H1 (cell line): ENCODE results near the gene KCNQ1. TPM values are rescaled to one million over a fixed set of nuclear protein-coding genes. Genes with fewer than 3 reads are reported as not detected.

Experiments used
- CTCF ChIA-PET: fragments of 300-600 bp; sonication (Branson Sonifier 250); formaldehyde crosslinking; loops from one replicate; lab custom pipeline; 2021; ENCODE audit not compliant: partially characterized antibody; lab: Charles Lee
- POLR2A ChIA-PET: fragments of 300-600 bp; sonication (Branson Sonifier 250); formaldehyde crosslinking; loops from one replicate; lab custom pipeline; 2021; ENCODE audit warnings: inconsistent platforms; ENCODE audit not compliant: partially characterized antibody; lab: Charles Lee
- DNase-seq, 2 experiments: peaks; one replicate each; pipeline versions ENCODE4 v3.0.0 to v3.0.0-alpha.2; 2010 to 2022; ENCODE audit warnings: low spot score in 2 of 2, low read depth in 1 of 2, mixed read lengths in 1 of 2
- FAIRE-seq: peaks from 2 replicates; lab custom pipeline; 2011; peaks lifted over from hg19 to GRCh38; lab: Jason Lieb, UNC
- H2AFZ ChIP-seq: 2 replicates; pipeline ENCODE4 v1.8.1; 2012; ENCODE audit warnings: low read length, inconsistent platforms
- H2AK5ac ChIP-seq: 2 replicates; pipeline ENCODE4 v1.6.1; 2013; ENCODE audit warnings: low read depth, low read length
- H2BK120ac ChIP-seq: replicated peaks from 2 replicates; pipeline ENCODE3; 2013; ENCODE audit warnings: low read depth, low read length, inconsistent platforms
- H2BK12ac ChIP-seq: 2 replicates; pipeline ENCODE4 v1.6.1; 2013; ENCODE audit warnings: low read depth, low read length
- H2BK15ac ChIP-seq: 2 replicates; pipeline ENCODE4 v1.6.1; 2013; ENCODE audit warnings: low read length
- H2BK20ac ChIP-seq: 2 replicates; pipeline ENCODE4 v1.6.1; 2013; ENCODE audit warnings: low read length
- H2BK5ac ChIP-seq: 2 replicates; pipeline ENCODE4 v1.6.1; 2013; ENCODE audit warnings: low read depth, low read length
- H3K14ac ChIP-seq: 2 replicates; pipeline ENCODE4 v1.6.1; 2013; ENCODE audit warnings: inconsistent platforms; ENCODE audit not compliant: insufficient read length
- H3K18ac ChIP-seq: 2 replicates; pipeline ENCODE4 v1.6.1; 2013; ENCODE audit warnings: low read length; ENCODE audit errors: extremely low read depth
- H3K23ac ChIP-seq: 2 replicates; pipeline ENCODE4 v1.6.1; 2013; ENCODE audit warnings: inconsistent platforms; ENCODE audit not compliant: insufficient read length
- H3K23me2 ChIP-seq: 2 replicates; pipeline ENCODE4 v1.6.1; 2013; ENCODE audit warnings: low read depth, low read length
- H3K27ac ChIP-seq: 2 replicates; pipeline ENCODE4 v1.6.1; 2011; ENCODE audit warnings: low read depth, low read length, inconsistent platforms
- H3K27me3 ChIP-seq, 4 experiments: replicated peaks in 1 of 4; 1 replicate in 1 of 4; 2 replicates in 3 of 4; pipeline versions ENCODE4 v1.6.1 to v1.8.1; 2011 to 2013; ENCODE audit warnings: low read length in 3 of 4, mild to moderate bottlenecking in 3 of 4, inconsistent platforms in 2 of 4, mixed read lengths in 2 of 4, moderate library complexity in 1 of 4; ENCODE audit not compliant: control insufficient read depth in 3 of 4, insufficient read depth in 3 of 4; ENCODE audit errors: extremely low read depth in 1 of 4
- H3K36me3 ChIP-seq, 4 experiments: 2 replicates each; pipeline versions ENCODE4 v1.6.1 to v1.8.1; 2011 to 2013; ENCODE audit warnings: mild to moderate bottlenecking in 4 of 4, low read length in 3 of 4, moderate library complexity in 2 of 4, control low read depth in 1 of 4, inconsistent platforms in 1 of 4; ENCODE audit not compliant: insufficient read depth in 4 of 4, control insufficient read depth in 2 of 4
- H3K4ac ChIP-seq: replicated peaks from 2 replicates; pipeline ENCODE3; 2013; ENCODE audit warnings: low read length, low read depth, mixed read lengths, inconsistent platforms; ENCODE audit not compliant: insufficient read length
- H3K4me1 ChIP-seq, 4 experiments: replicated peaks in 1 of 4; 1 replicate in 1 of 4; 2 replicates in 3 of 4; pipeline versions ENCODE4 v1.6.1 to v1.8.1; 2011 to 2013; ENCODE audit warnings: low read length in 3 of 4, inconsistent platforms in 2 of 4, mixed read lengths in 1 of 4; ENCODE audit not compliant: insufficient read depth in 4 of 4, control insufficient read depth in 3 of 4
- H3K4me2 ChIP-seq, 2 experiments: 2 replicates each; pipeline versions ENCODE4 v1.6.1 to v1.8.1; 2011 to 2013; ENCODE audit warnings: low read depth in 2 of 2, low read length in 2 of 2, control low read depth in 1 of 2, inconsistent platforms in 1 of 2, mild to moderate bottlenecking in 1 of 2; ENCODE audit not compliant: insufficient read depth in 1 of 2
- H3K4me3 ChIP-seq, 4 experiments: fragments of 200-600, 300-600 bp in 1 of 4; sonication (generic), shearing (Covaris generic), sonication (Bioruptor Twin) in 1 of 4; 2 replicates each; pipeline versions ENCODE4 v1.5.1 to v1.8.1; 2011 to 2016; ENCODE audit warnings: low read length in 4 of 4, low read depth in 3 of 4, control low read depth in 2 of 4, inconsistent platforms in 2 of 4, mild to moderate bottlenecking in 2 of 4, mixed read lengths in 1 of 4, moderate library complexity in 1 of 4; ENCODE audit not compliant: insufficient read depth in 2 of 4; ENCODE audit errors: extremely low read depth in 1 of 4
- H3K56ac ChIP-seq: replicated peaks from 2 replicates; pipeline ENCODE3; 2013; ENCODE audit warnings: low read depth, mild to moderate bottlenecking, mixed read lengths, low read length, inconsistent platforms; ENCODE audit not compliant: insufficient read length
- H3K79me1 ChIP-seq: 2 replicates; pipeline ENCODE4 v1.6.1; 2013; ENCODE audit warnings: low read depth, low read length, control low read depth
- H3K79me2 ChIP-seq, 2 experiments: 2 replicates each; pipeline versions ENCODE4 v1.6.1 to v1.8.1; 2012 to 2013; ENCODE audit warnings: low read length in 2 of 2, mild to moderate bottlenecking in 2 of 2, inconsistent platforms in 1 of 2; ENCODE audit not compliant: insufficient read depth in 2 of 2, control insufficient read depth in 1 of 2
- H3K9ac ChIP-seq, 4 experiments: replicated peaks in 1 of 4; 1 replicate in 1 of 4; 2 replicates in 3 of 4; pipeline versions ENCODE4 v1.6.1 to v1.8.1; 2011 to 2013; ENCODE audit warnings: low read depth in 3 of 4, low read length in 3 of 4, control low read depth in 2 of 4, mild to moderate bottlenecking in 2 of 4, moderate library complexity in 2 of 4, inconsistent platforms in 1 of 4; ENCODE audit errors: extremely low read depth in 1 of 4
- H3K9me3 ChIP-seq, 2 experiments: 2 replicates each; pipeline versions ENCODE4 v1.6.1 to v1.8.1; 2012 to 2013; ENCODE audit warnings: mild to moderate bottlenecking in 2 of 2, moderate library complexity in 2 of 2, control low read depth in 1 of 2, inconsistent platforms in 1 of 2, low read depth in 1 of 2, low read length in 1 of 2, mixed read lengths in 1 of 2; ENCODE audit not compliant: insufficient read depth in 2 of 2
- H4K20me1 ChIP-seq, 2 experiments: replicated peaks in 1 of 2; 2 replicates each; pipeline versions ENCODE3 to v1.8.1; 2011 to 2013; ENCODE audit warnings: inconsistent platforms in 2 of 2, low read length in 2 of 2, mild to moderate bottlenecking in 1 of 2; ENCODE audit not compliant: insufficient read depth in 2 of 2, control insufficient read depth in 1 of 2
- H4K5ac ChIP-seq: 2 replicates; pipeline ENCODE4 v1.6.1; 2013; ENCODE audit warnings: low read length, low read depth, mixed read lengths, inconsistent platforms; ENCODE audit not compliant: insufficient read length
- H4K8ac ChIP-seq: 2 replicates; pipeline ENCODE4 v1.8.0; 2013; ENCODE audit warnings: mild to moderate bottlenecking, moderate library complexity, low read length, inconsistent platforms; ENCODE audit not compliant: insufficient read depth; ENCODE audit errors: extremely low read depth
- H4K91ac ChIP-seq: replicated peaks from 2 replicates; pipeline ENCODE3; 2013; ENCODE audit warnings: low read length, mixed read lengths, inconsistent platforms; ENCODE audit not compliant: insufficient read length
- EZH2 ChIP-seq: fragments of 200-600 bp; sonication (generic); IDR thresholded peaks from 2 replicates; pipeline ENCODE4 v1.7.1; 2012; ENCODE audit warnings: low read depth, mild to moderate bottlenecking, moderate library complexity, low read length, inconsistent platforms; ENCODE audit not compliant: severe bottlenecking
- RBBP5 ChIP-seq: IDR thresholded peaks from 2 replicates; pipeline ENCODE4 v1.7.1; 2012; ENCODE audit warnings: low read depth, mild to moderate bottlenecking, inconsistent platforms, low read length, moderate library complexity, borderline replicate concordance
- WGBS, 2 experiments: shearing (Covaris generic) in 1 of 2; methylation state at CpG; one replicate each; pipeline versions ENCODE4 v1.1.6 to v1.1.7; 2013 to 2015; ENCODE audit warnings: low lambda C conversion rate in 2 of 2, mixed read lengths in 2 of 2, inconsistent platforms in 1 of 2, low coverage in 1 of 2, missing lambda C conversion rate in 1 of 2; ENCODE audit not compliant: insufficient replicate concordance in 2 of 2, insufficient coverage in 1 of 2, insufficient read length in 1 of 2; ENCODE audit errors: extremely low coverage in 1 of 2, missing lambda C conversion rate in 1 of 2; 5-methylcytosine and 5-hydroxymethylcytosine counted together
- polyA plus RNA-seq, 7 experiments: library from polyadenylated mRNA; depleted of rRNA in 3 of 7; stranded (reverse) in 5 of 7; unstranded in 2 of 7; fragments of >200 nt in 5 of 7; fragments of 200-250 nt in 2 of 7; gene quantifications; 1 replicate in 5 of 7; 2 replicates in 1 of 7; 4 replicates in 1 of 7; pipeline versions ENCODE4 v1.2.1 to v1.2.3, GENCODE V29; 2011 to 2013; ENCODE audit warnings: missing spikeins in 2 of 7, mixed read lengths in 2 of 7
- total RNA-seq: library from RNA; stranded (reverse); fragmentation: NEBNext Ultra II Directional; extraction: Animal tissue kit (Norgen Biotek cat#: 25700); gene quantifications from 2 replicates; pipeline ENCODE4 v1.2.1, GENCODE V29; 2021

The KCNQ1 gene
- total and polyA plus RNA-seq, 2 of the 8 experiments (the other 6 are each of a cell fraction or from before 2014, with no cell fraction given), result 1.9 to 2.0 TPM

GRCh38 chr11:2816941-2817421 is 372.2 kb downstream of the KCNQ1 start:
- H3K4me2 ChIP-seq, result no peak overlapping the region
- FAIRE-seq (no peak), DNase-seq (no peak)
- peak overlapping the region; percentile 45; the same call in 1 of the 2 replicates for H4K8ac ChIP-seq
- POLR2A ChIA-PET, result no interaction called here
- no peaks in the 10 kb centered on the region for H3K79me1 ChIP-seq
- no peak overlapping the region for H3K18ac ChIP-seq
- no peak overlapping the region for H2AK5ac ChIP-seq
- H3K79me2 ChIP-seq, result no peaks in the 10 kb centered on the region
- H2BK20ac ChIP-seq, result no peak overlapping the region
- CTCF ChIA-PET, result interaction anchor here (1.0 kb wide), 1 partner anchor 27 kb away, joined by 3 read pairs; no protein-coding TSS in a partner anchor
- no peak overlapping the region for H3K14ac ChIP-seq
- no peak overlapping the region for H2BK120ac ChIP-seq
- H2AFZ ChIP-seq, result no peak overlapping the region
- H4K20me1 ChIP-seq, result no peaks in the 10 kb centered on the region
- no peaks in the 10 kb centered on the region for H3K36me3 ChIP-seq
- no peak for TF ChIP-seq EZH2
- no peak for TF ChIP-seq RBBP5
- no peak overlapping the region for H4K91ac ChIP-seq
- H3K56ac ChIP-seq, result no peak overlapping the region
- H4K5ac ChIP-seq, result no peak overlapping the region
- H3K4ac ChIP-seq, result no peak overlapping the region
- H3K27ac ChIP-seq, result no peak overlapping the region
- peaks cover 0 to 23% (median 9%) of the 10 kb centered on the region in 4 experiments; a peak in 6 of 7 replicates for H3K27me3 ChIP-seq
- H2BK12ac ChIP-seq, result no peak overlapping the region
- WGBS, 2 experiments, result 92% methylated on average over 14 of the region's 15 CpGs; no CpG with 5 or more reads in 1 of the 2 experiments
- H3K4me1 ChIP-seq, result peaks cover 0 to 14% (median 4%) of the 10 kb centered on the region in 4 experiments; a peak in 5 of 7 replicates
- H3K4me3 ChIP-seq, result no peak overlapping the region
- H2BK15ac ChIP-seq, result no peak overlapping the region
- H3K23ac ChIP-seq, result no peak overlapping the region
- H3K9me3 ChIP-seq, result peaks cover 9 to 16% of the 10 kb centered on the region in 2 experiments
- H2BK5ac ChIP-seq, result no peak overlapping the region
- H3K23me2 ChIP-seq, result peaks cover 10% of the 10 kb centered on the region; the same call in 1 of the 2 replicates
- no peak overlapping the region for H3K9ac ChIP-seq
